ENCODE data around the gene BRAF.
"Not testable (repeated sequence)": the region's sequence is repeated elsewhere in the genome, so short reads cannot be mapped to it uniquely, and the experiment has no call there.

BRAF gene

GRCh38 chr7:140924821-140925421 lies at the start of gene BRAF:
Gene BRAF (minus strand): TSS chr7:140924929. CDS start chr7:140924703, 226 bp downstream.
- DNase-seq, result peak; percentile 91

GRCh38 chr7:140972876-140973829 lies 48.4 kb upstream of the BRAF start:
- no peak for DNase-seq

- DNase-seq, result no peak
Measured at GRCh38 chr7:140972344-140972743, 47.6 kb upstream of the BRAF start.

GRCh38 chr7:140967438-140967837 lies 42.7 kb upstream of the BRAF start:
- no peak for DNase-seq

GRCh38 chr7:140966561-140967233 lies 42.0 kb upstream of the BRAF start:
- no peak for DNase-seq

- DNase-seq, result no peak
Measured at GRCh38 chr7:140961117-140961516, 36.4 kb upstream of the BRAF start.

GRCh38 chr7:140956997-140957396 lies 32.3 kb upstream of the BRAF start:
- not testable (repeated sequence) for DNase-seq

GRCh38 chr7:140945940-140946339 lies 21.2 kb upstream of the BRAF start:
- no peak for DNase-seq

- not testable (repeated sequence) for DNase-seq
Measured at GRCh38 chr7:140942242-140942641, 17.5 kb upstream of the BRAF start.

GRCh38 chr7:140940898-140941297 lies 16.2 kb upstream of the BRAF start:
- DNase-seq, result no peak

GRCh38 chr7:140937702-140938264 lies 13.1 kb upstream of the BRAF start:
- DNase-seq, result no peak

- no peak for DNase-seq
Measured at GRCh38 chr7:140928491-140929309, 4.0 kb upstream of the BRAF start.

- DNase-seq, result not testable (repeated sequence)
Measured at GRCh38 chr7:140927945-140928344, 3.2 kb upstream of the BRAF start.

- no peak for DNase-seq
Measured at GRCh38 chr7:140927351-140927750, 2.6 kb upstream of the BRAF start.

GRCh38 chr7:140926021-140926817 lies 1.5 kb upstream of the BRAF start:
- no peak for DNase-seq

GRCh38 chr7:140924019-140924820 lies 509 bp downstream of the BRAF start:
- DNase-seq, result peak; percentile 65

GRCh38 chr7:140923358-140924006 lies 1.2 kb downstream of the BRAF start:
- DNase-seq, result no peak

GRCh38 chr7:140922741-140923345 lies 1.9 kb downstream of the BRAF start:
- DNase-seq, result no peak

- DNase-seq, result no peak
Measured at GRCh38 chr7:140920745-140921144, 4.0 kb downstream of the BRAF start.

GRCh38 chr7:140918236-140918635 lies 6.5 kb downstream of the BRAF start:
- DNase-seq, result no peak

Measured in CD4-positive, alpha-beta T cell treated with Interleukin-4 for 4 hours (primary cell).